Fibroblast of lung (primary cell): ENCODE data around the gene BTBD9. TPM values are rescaled to one million over a fixed set of nuclear protein-coding genes. Genes with fewer than 3 reads are reported as not detected.

Experiments
- DNase-seq, 2 donors: peaks; one replicate each; pipeline versions ENCODE4 v3.0.0 to v3.0.0-alpha.2; 2010; ENCODE audit warnings: low read depth in 2 of 2
- H2AFZ ChIP-seq: 2 replicates; pipeline ENCODE4 v1.5.1; 2012; ENCODE audit warnings: low read length, control low read depth, inconsistent platforms
- H3K27ac ChIP-seq: 2 replicates; pipeline ENCODE4 v1.5.1; 2011; ENCODE audit warnings: low read length, control low read depth; ENCODE audit not compliant: insufficient read depth
- H3K27me3 ChIP-seq: 2 replicates; pipeline ENCODE4 v1.5.1; 2011; ENCODE audit warnings: mild to moderate bottlenecking, low read length; ENCODE audit not compliant: control insufficient read depth, insufficient read depth
- H3K36me3 ChIP-seq: 2 replicates; pipeline ENCODE4 v1.5.1; 2011; ENCODE audit warnings: low read length; ENCODE audit not compliant: control insufficient read depth, insufficient read depth
- H3K4me1 ChIP-seq: 2 replicates; pipeline ENCODE4 v1.5.1; 2011; ENCODE audit warnings: low read length; ENCODE audit not compliant: control insufficient read depth, insufficient read depth; ENCODE audit errors: extremely low read depth
- H3K4me2 ChIP-seq: 2 replicates; pipeline ENCODE4 v1.5.1; 2011; ENCODE audit warnings: low read length, control low read depth; ENCODE audit not compliant: insufficient read depth; ENCODE audit errors: extremely low read depth
- H3K4me3 ChIP-seq, 4 experiments: fragments of 200-600 bp in 1 of 4; sonication (generic) in 1 of 4; replicated peaks in 1 of 4; 2 replicates each; pipeline ENCODE4 v1.5.1; 2011 to 2016; ENCODE audit warnings: low read length in 4 of 4, low read depth in 3 of 4, mild to moderate bottlenecking in 3 of 4, control low read depth in 2 of 4, inconsistent platforms in 1 of 4, mixed read lengths in 1 of 4; ENCODE audit not compliant: insufficient read depth in 1 of 4; ENCODE audit errors: control extremely low read depth in 1 of 4
- H3K79me2 ChIP-seq: 2 replicates; pipeline ENCODE4 v1.5.1; 2012; ENCODE audit warnings: mild to moderate bottlenecking, low read length, inconsistent platforms; ENCODE audit not compliant: control insufficient read depth, insufficient read depth
- H3K9ac ChIP-seq: 2 replicates; pipeline ENCODE4 v1.5.1; 2011; ENCODE audit warnings: mild to moderate bottlenecking, low read length, control low read depth; ENCODE audit not compliant: insufficient read depth
- H3K9me3 ChIP-seq: 2 replicates; pipeline ENCODE4 v1.5.1; 2012; ENCODE audit warnings: low read depth, low read length; ENCODE audit not compliant: control insufficient read depth, insufficient read depth
- H4K20me1 ChIP-seq: 2 replicates; pipeline ENCODE4 v1.5.1; 2011; ENCODE audit warnings: low read length; ENCODE audit not compliant: control insufficient read depth, insufficient read depth; ENCODE audit errors: extremely low read depth
- EZH2 ChIP-seq: IDR thresholded peaks from 2 replicates; pipeline ENCODE4 v1.5.1; 2012; ENCODE audit warnings: low read length, control low read depth, mild to moderate bottlenecking; ENCODE audit errors: missing control alignments
- polyA plus RNA-seq, 2 donors: library from polyadenylated mRNA; depleted of rRNA in 1 of 2; stranded (reverse) in 1 of 2; unstranded in 1 of 2; fragments of >200 nt; gene quantifications; 2 replicates each; pipeline ENCODE4 v1.2.1, GENCODE V29; 2011 to 2012; ENCODE audit warnings: missing spikeins in 1 of 2
- total RNA-seq: library from RNA; depleted of rRNA; stranded (reverse); fragments of >200 nt; gene quantifications from 2 replicates; pipeline ENCODE4 v1.2.1, GENCODE V29; 2014
- TF ChIP-seq, protein P1 (sequence below), 2 donors: IDR thresholded peaks in 1 of 2; conservative IDR thresholded peaks in 1 of 2; 1 replicate in 1 of 2; 2 replicates in 1 of 2; pipeline ENCODE4 v1.5.1; 2011 to 2012; ENCODE audit warnings: low read length in 2 of 2, control low read depth in 1 of 2, inconsistent platforms in 1 of 2, low read depth in 1 of 2, mild to moderate bottlenecking in 1 of 2

BTBD9 gene
- total and polyA plus RNA-seq, 2 donors (not counting 1 experiment from before 2014, with no cell fraction given) = 7.7 to 13.4 TPM

- H3K27me3 ChIP-seq = no peaks in the 10 kb centered on the region
- DNase-seq = peak; percentile 65 to 98
- no peaks in the 10 kb centered on the region for H3K36me3 ChIP-seq
- no peak overlapping the region for H3K9ac ChIP-seq
- H3K79me2 ChIP-seq = no peaks in the 10 kb centered on the region
- no peak for TF ChIP-seq EZH2
- TF ChIP-seq, protein P1, sequence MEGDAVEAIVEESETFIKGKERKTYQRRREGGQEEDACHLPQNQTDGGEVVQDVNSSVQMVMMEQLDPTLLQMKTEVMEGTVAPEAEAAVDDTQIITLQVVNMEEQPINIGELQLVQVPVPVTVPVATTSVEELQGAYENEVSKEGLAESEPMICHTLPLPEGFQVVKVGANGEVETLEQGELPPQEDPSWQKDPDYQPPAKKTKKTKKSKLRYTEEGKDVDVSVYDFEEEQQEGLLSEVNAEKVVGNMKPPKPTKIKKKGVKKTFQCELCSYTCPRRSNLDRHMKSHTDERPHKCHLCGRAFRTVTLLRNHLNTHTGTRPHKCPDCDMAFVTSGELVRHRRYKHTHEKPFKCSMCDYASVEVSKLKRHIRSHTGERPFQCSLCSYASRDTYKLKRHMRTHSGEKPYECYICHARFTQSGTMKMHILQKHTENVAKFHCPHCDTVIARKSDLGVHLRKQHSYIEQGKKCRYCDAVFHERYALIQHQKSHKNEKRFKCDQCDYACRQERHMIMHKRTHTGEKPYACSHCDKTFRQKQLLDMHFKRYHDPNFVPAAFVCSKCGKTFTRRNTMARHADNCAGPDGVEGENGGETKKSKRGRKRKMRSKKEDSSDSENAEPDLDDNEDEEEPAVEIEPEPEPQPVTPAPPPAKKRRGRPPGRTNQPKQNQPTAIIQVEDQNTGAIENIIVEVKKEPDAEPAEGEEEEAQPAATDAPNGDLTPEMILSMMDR (conservative IDR thresholded peaks at IDR 0.05 in 1 of 2, IDR thresholded peaks at IDR 0.05 in 1 of 2; ENCODE audit: low read depth in 1 of 2, low read length in 2 of 2) = no peak
- no peak overlapping the region for H3K4me2 ChIP-seq
- peaks cover 6% of the 10 kb centered on the region for H3K4me1 ChIP-seq
- no peak overlapping the region for H3K4me3 ChIP-seq
- no peaks in the 10 kb centered on the region for H4K20me1 ChIP-seq
- H3K27ac ChIP-seq = no peak overlapping the region
- H2AFZ ChIP-seq = no peak overlapping the region
- H3K9me3 ChIP-seq = no peaks in the 10 kb centered on the region
Observed at GRCh38 chr6:38346291-38347079, 293.2 kb downstream of the BTBD9 start.

- Histone ChIP-seq H3K9me3 (no peaks in the 10 kb centered on the region), H3K27ac (no peak overlapping the region), H3K36me3 (no peaks in the 10 kb centered on the region), H3K4me2 (no peak overlapping the region), H3K4me3 (no peak overlapping the region), H2AFZ (no peak overlapping the region), H4K20me1 (no peaks in the 10 kb centered on the region), H3K27me3 (no peaks in the 10 kb centered on the region), H3K79me2 (no peaks in the 10 kb centered on the region), H3K4me1 (peaks cover 6% of the 10 kb centered on the region), H3K9ac (no peak overlapping the region)
- DNase-seq = peak in 1 of 2 donors; percentile 29
- TF ChIP-seq, protein P1 (conservative IDR thresholded peaks at IDR 0.05 in 1 of 2, IDR thresholded peaks at IDR 0.05 in 1 of 2; ENCODE audit: low read depth in 1 of 2, low read length in 2 of 2) = no peak
- TF ChIP-seq EZH2 = no peak
Observed at GRCh38 chr6:38345586-38345985, 294.1 kb downstream of the BTBD9 start.

- no peak overlapping the region for H2AFZ ChIP-seq
- H3K9ac ChIP-seq = no peak overlapping the region
- no peak overlapping the region for H3K4me3 ChIP-seq
- H3K4me2 ChIP-seq = no peak overlapping the region
- H3K4me1 ChIP-seq = peaks cover 3% of the 10 kb centered on the region
- TF ChIP-seq, protein P1 (conservative IDR thresholded peaks at IDR 0.05 in 1 of 2, IDR thresholded peaks at IDR 0.05 in 1 of 2; ENCODE audit: low read depth in 1 of 2, low read length in 2 of 2) = no peak
- no peak for TF ChIP-seq EZH2
- DNase-seq = peak in 1 of 2 donors; percentile 23
- no peaks in the 10 kb centered on the region for H3K9me3 ChIP-seq
- no peak overlapping the region for H3K27ac ChIP-seq
- no peaks in the 10 kb centered on the region for H3K36me3 ChIP-seq
- no peaks in the 10 kb centered on the region for H3K79me2 ChIP-seq
- H4K20me1 ChIP-seq = no peaks in the 10 kb centered on the region
- H3K27me3 ChIP-seq = no peaks in the 10 kb centered on the region
Observed at GRCh38 chr6:38341496-38341895, 298.2 kb downstream of the BTBD9 start.
